Vagina (tissue), 2 donors: ENCODE data around the gene DHPS. TPM values are rescaled to one million over a fixed set of nuclear protein-coding genes. Genes with fewer than 3 reads are reported as not detected.

Source experiments
- DNase-seq, 2 donors: peaks; one replicate each; pipeline ENCODE4 v3.0.0-alpha.2; 2017; ENCODE audit errors: extremely low spot score in 2 of 2
- H3K27ac ChIP-seq: fragments of 200-600 bp; sonication (generic); one replicate; pipeline ENCODE4 v1.5.1; 2019
- H3K27me3 ChIP-seq: fragments of 200-600 bp; sonication (generic); one replicate; pipeline ENCODE4 v1.5.1; 2019
- H3K36me3 ChIP-seq, 2 donors: fragments of 200-600 bp; sonication (generic); one replicate each; pipeline ENCODE4 v1.5.1; 2017 to 2019
- H3K4me1 ChIP-seq: fragments of 200-600 bp; sonication (generic); one replicate; pipeline ENCODE4 v1.5.1; 2019
- H3K4me3 ChIP-seq, 2 donors: fragments of 200-600 bp; sonication (generic); 1 replicate in 1 of 2; 2 replicates in 1 of 2; pipeline ENCODE4 v1.5.1; 2016 to 2019
- H3K9me3 ChIP-seq: fragments of 200-600 bp; sonication (generic); one replicate; pipeline ENCODE4 v1.5.1; 2019
- POLR2A ChIP-seq, 2 donors: fragments of 450-650 bp; IDR thresholded peaks; one replicate each; pipeline ENCODE4 v1.6.1; 2017; ENCODE audit warnings: antibody characterized with exemption in 2 of 2, mild to moderate bottlenecking in 2 of 2, moderate library complexity in 2 of 2
- POLR2AphosphoS5 ChIP-seq, 2 donors: sonication (generic); formaldehyde crosslinking; IDR thresholded peaks; one replicate each; pipeline ENCODE4 v1.9.0; 2017; ENCODE audit warnings: antibody characterized with exemption in 2 of 2, mild to moderate bottlenecking in 2 of 2, low read depth in 1 of 2; ENCODE audit not compliant: insufficient read depth in 1 of 2
- intact Hi-C: fragments of 100-400 bp; cut with DNase I; formaldehyde crosslinking; loops from one replicate; pipeline ENCODE4 v1.15.1; 2023
- small RNA-seq: library from RNA; depleted of rRNA; stranded (forward); fragments of <200 nt; gene quantifications from one replicate; pipeline ENCODE3, GENCODE V24; 2016
- total RNA-seq: library from RNA; depleted of rRNA; stranded (reverse); fragments of >200 nt; gene quantifications from one replicate; pipeline ENCODE4 v1.2.3, GENCODE V29; 2016
- TF ChIP-seq, protein P1 (sequence below), 3 experiments: fragments of 450-650 bp in 2 of 3; fragments of 200-600 bp in 1 of 3; sonication (generic) in 1 of 3; IDR thresholded peaks; one replicate each; pipeline ENCODE4 v1.5.1; 2017 to 2019; ENCODE audit warnings: antibody characterized with exemption in 3 of 3, mild to moderate bottlenecking in 2 of 3, moderate library complexity in 2 of 3

The DHPS gene
- total RNA-seq, 1 donor from 2014 or later: 119 TPM

DNA sequence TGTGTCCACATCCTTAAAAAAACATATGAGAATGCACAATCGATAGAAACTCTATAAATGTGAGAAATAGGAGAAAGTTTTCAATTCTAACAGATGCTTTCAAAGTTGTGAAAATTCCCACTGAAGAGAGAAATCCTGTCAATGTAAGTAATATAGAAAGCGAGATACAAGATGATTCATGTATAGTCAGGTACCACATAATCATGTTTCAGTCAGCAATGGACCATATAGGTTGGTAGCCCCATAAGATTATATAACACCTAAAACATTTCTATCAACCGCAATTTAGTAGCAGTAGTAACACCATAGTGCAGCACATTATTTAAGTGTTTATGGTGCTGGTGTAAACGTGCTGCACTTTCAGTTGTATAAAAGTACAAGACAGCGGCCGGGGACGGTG lies 52.5 kb downstream of the DHPS start:
- Histone ChIP-seq H3K9me3 (peaks cover 6% of the 10 kb centered on the region), H3K4me1 (no peaks in the 10 kb centered on the region), H3K36me3 (peaks cover 6 to 54% of the 10 kb centered on the region in 2 donors), H3K27ac (no peak overlapping the region), H3K4me3 (no peak overlapping the region), H3K27me3 (no peaks in the 10 kb centered on the region)
- intact Hi-C loops: no loop called here
- TF ChIP-seq, protein P1, sequence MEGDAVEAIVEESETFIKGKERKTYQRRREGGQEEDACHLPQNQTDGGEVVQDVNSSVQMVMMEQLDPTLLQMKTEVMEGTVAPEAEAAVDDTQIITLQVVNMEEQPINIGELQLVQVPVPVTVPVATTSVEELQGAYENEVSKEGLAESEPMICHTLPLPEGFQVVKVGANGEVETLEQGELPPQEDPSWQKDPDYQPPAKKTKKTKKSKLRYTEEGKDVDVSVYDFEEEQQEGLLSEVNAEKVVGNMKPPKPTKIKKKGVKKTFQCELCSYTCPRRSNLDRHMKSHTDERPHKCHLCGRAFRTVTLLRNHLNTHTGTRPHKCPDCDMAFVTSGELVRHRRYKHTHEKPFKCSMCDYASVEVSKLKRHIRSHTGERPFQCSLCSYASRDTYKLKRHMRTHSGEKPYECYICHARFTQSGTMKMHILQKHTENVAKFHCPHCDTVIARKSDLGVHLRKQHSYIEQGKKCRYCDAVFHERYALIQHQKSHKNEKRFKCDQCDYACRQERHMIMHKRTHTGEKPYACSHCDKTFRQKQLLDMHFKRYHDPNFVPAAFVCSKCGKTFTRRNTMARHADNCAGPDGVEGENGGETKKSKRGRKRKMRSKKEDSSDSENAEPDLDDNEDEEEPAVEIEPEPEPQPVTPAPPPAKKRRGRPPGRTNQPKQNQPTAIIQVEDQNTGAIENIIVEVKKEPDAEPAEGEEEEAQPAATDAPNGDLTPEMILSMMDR (IDR thresholded peaks at IDR 0.05): no peak
- TF ChIP-seq POLR2AphosphoS5 (IDR thresholded peaks at IDR 0.05; ENCODE audit: insufficient read depth in 1 of 2, low read depth in 1 of 2) (no peak), POLR2A (IDR thresholded peaks at IDR 0.05) (no peak)
- no peak for DNase-seq

DNA sequence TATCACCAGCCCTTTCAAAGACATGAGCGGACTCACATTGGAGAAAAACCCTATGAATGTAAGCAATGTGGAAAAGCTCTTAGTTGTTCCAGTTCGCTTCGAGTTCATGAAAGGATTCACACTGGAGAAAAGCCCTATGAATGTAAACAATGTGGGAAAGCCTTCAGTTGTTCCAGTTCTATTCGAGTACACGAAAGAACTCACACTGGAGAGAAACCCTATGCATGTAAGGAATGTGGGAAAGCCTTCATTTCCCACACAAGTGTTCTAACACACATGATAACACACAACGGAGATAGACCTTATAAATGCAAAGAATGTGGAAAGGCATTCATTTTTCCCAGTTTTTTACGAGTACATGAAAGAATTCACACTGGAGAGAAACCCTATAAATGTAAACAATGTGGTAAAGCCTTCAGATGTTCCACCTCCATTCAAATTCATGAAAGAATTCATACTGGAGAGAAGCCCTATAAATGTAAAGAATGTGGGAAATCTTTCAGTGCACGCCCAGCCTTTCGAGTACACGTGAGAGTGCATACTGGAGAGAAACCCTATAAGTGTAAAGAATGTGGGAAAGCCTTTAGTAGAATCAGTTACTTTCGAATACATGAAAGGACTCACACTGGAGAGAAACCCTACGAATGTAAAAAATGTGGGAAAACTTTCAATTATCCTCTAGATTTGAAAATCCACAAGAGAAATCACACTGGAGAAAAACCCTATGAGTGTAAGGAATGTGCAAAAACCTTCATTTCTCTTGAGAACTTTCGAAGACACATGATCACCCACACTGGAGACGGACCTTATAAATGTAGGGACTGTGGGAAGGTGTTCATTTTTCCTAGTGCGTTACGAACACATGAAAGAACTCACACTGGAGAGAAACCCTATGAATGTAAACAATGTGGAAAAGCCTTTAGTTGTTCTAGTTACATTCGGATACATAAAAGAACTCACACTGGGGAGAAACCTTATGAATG lies 53.3 kb downstream of the DHPS start:
- DNase-seq: no peak
- Histone ChIP-seq H3K27ac (no peak overlapping the region), H3K36me3 (peaks cover 6 to 62% of the 10 kb centered on the region in 2 donors), H3K4me3 (no peak overlapping the region), H3K4me1 (no peaks in the 10 kb centered on the region), H3K9me3 (peaks cover 6% of the 10 kb centered on the region), H3K27me3 (no peaks in the 10 kb centered on the region)
- intact Hi-C loops: no loop called here
- TF ChIP-seq, protein P1 (IDR thresholded peaks at IDR 0.05): no peak
- TF ChIP-seq POLR2A (IDR thresholded peaks at IDR 0.05) (no peak), POLR2AphosphoS5 (IDR thresholded peaks at IDR 0.05; ENCODE audit: insufficient read depth in 1 of 2, low read depth in 1 of 2) (no peak)

DNA sequence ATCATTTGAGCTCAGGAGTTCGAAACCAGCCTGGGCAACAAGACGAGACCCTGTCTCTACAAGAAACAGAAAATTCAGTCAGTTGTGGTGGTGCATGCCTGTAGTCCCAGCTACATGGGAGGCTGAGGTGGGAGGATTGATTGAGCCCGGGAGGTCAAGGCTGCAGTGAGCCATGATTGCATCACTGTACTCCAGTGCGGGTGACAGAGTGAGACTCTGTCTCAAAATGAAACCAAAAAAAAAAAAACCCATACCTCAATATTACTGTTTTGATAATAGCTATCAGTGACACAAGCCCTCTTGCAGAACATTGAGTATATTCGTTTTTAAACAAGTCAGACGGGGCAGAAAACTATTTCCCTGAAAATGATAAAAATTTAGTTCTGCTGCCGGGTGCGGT lies 54.7 kb downstream of the DHPS start:
- intact Hi-C loops: loop anchor here (2.0 kb wide), 1 partner anchor 50 kb away; no protein-coding TSS in a partner anchor
- H3K36me3 ChIP-seq: peaks cover 6 to 62% of the 10 kb centered on the region in 2 donors
- no peak overlapping the region for H3K27ac ChIP-seq
- peaks cover 6% of the 10 kb centered on the region for H3K9me3 ChIP-seq
- no peak for TF ChIP-seq POLR2A (IDR thresholded peaks at IDR 0.05)
- TF ChIP-seq, protein P1 (IDR thresholded peaks at IDR 0.05): no peak
- no peak for TF ChIP-seq POLR2AphosphoS5 (IDR thresholded peaks at IDR 0.05; ENCODE audit: insufficient read depth in 1 of 2, low read depth in 1 of 2)
- H3K4me3 ChIP-seq: no peak overlapping the region
- peaks cover 10% of the 10 kb centered on the region for H3K4me1 ChIP-seq
- DNase-seq: no peak
- no peaks in the 10 kb centered on the region for H3K27me3 ChIP-seq

Small RNAs within 50 kb of the gene (small RNA-seq; reads per million reads assigned to genes)
- gene SNORD41: 1,029 reads per million, percentile 99 among the genes with 10 or more reads in this experiment

Other genes with a start within 250 kb of the DHPS start
- gene ZNF443, start 240.9 kb downstream of the DHPS start, total RNA-seq: 5.9 TPM
- gene ZNF709, start 197.1 kb downstream of the DHPS start, total RNA-seq: 3.7 TPM
- gene ZNF564, start 130.4 kb downstream of the DHPS start, total RNA-seq: 12.0 TPM
- gene ZNF490, start 71.1 kb downstream of the DHPS start, total RNA-seq: 4.9 TPM
- 17.9 TPM for gene ZNF791, start 71.0 kb downstream of the DHPS start, total RNA-seq
- gene MAN2B1, start 15.1 kb downstream of the DHPS start, total RNA-seq: 49.1 TPM
- 8.3 TPM for gene WDR83, start 15.1 kb downstream of the DHPS start, total RNA-seq
- gene GNG14, start 6.1 kb upstream of the DHPS start, total RNA-seq: not detected
- gene FBXW9, start 14.8 kb upstream of the DHPS start, total RNA-seq: 5.6 TPM
- gene TNPO2, start 42.1 kb upstream of the DHPS start, total RNA-seq: 85.7 TPM
- 227 TPM for gene TRIR, start 52.8 kb upstream of the DHPS start, total RNA-seq
- gene GET3, start 55.6 kb upstream of the DHPS start, total RNA-seq: 59.9 TPM
- 1.2 TPM for gene BEST2, start 69.9 kb upstream of the DHPS start, total RNA-seq
- 65.6 TPM for gene HOOK2, start 93.7 kb upstream of the DHPS start, total RNA-seq
- gene JUNB, start 109.6 kb upstream of the DHPS start, total RNA-seq: 1,161 TPM
- 190 TPM for gene PRDX2, start 119.9 kb upstream of the DHPS start, total RNA-seq
- gene THSD8, start 120.2 kb upstream of the DHPS start, total RNA-seq: not detected
- gene RNASEH2A, start 124.7 kb upstream of the DHPS start, total RNA-seq: 10.8 TPM
- 8.8 TPM for gene RTBDN, start 152.7 kb upstream of the DHPS start, total RNA-seq
- 1.2 TPM for gene MAST1, start 156.6 kb upstream of the DHPS start, total RNA-seq
- 23.6 TPM for gene DNASE2, start 199.6 kb upstream of the DHPS start, total RNA-seq
- gene KLF1, start 205.3 kb upstream of the DHPS start, total RNA-seq: not detected
- gene GCDH, start 209.3 kb upstream of the DHPS start, total RNA-seq: 23.6 TPM
- not detected for gene SYCE2, start 237.4 kb upstream of the DHPS start, total RNA-seq